ENCODE measurements around the gene ITPRIPL2. TPM values are rescaled to one million over a fixed set of nuclear protein-coding genes. Genes with fewer than 3 reads are reported as not detected.
A peak's percentile ranks its signal among the peaks of the same experiment; 100 is the strongest.

The ITPRIPL2 gene
- total and polyA plus RNA-seq, 2 of the 4 experiments (the other 2 are of a cell fraction) = 9.2 to 11.1 TPM

- Histone ChIP-seq H3K4ac (ENCODE audit: low read depth, low read length) (peak overlapping the region; percentile 78), H2AK9ac (replicated peaks; ENCODE audit: low read depth, low read length, poor library complexity) (peak overlapping the region; percentile 31), H3K9me1 (ENCODE audit: insufficient read depth, low read length) (no peaks in the 10 kb centered on the region), H3K36me3 (ENCODE audit: control insufficient read depth, insufficient read depth, low read length) (no peaks in the 10 kb centered on the region), H3K4me3 (ENCODE audit: insufficient read depth, low read depth, low read length) (peak overlapping the region; percentile 41), H4K91ac (ENCODE audit: insufficient read depth, low read depth, low read length) (peak overlapping the region; percentile 37; the same call in 1 of the 2 replicates), H3K4me2 (ENCODE audit: low read depth, low read length) (peak overlapping the region; percentile 85), H2BK120ac (ENCODE audit: low read depth, low read length) (peak overlapping the region; percentile 60), H4K8ac (ENCODE audit: low read depth in 2 of 2, low read length in 2 of 2) (peak overlapping the region; percentile 23 to 90; a peak in 2 of 4 replicates), H3K9me3 (ENCODE audit: control insufficient read depth, insufficient read depth, low read length) (no peaks in the 10 kb centered on the region), H2AFZ (replicated peaks; ENCODE audit: low read length, poor library complexity) (peak overlapping the region; percentile 86), H3K4me1 (ENCODE audit: control insufficient read depth, insufficient read depth, low read length) (peaks cover 2% of the 10 kb centered on the region), H2BK5ac (ENCODE audit: low read depth, low read length, poor library complexity, severe bottlenecking) (no peak overlapping the region), H2BK15ac (ENCODE audit: low read depth, low read length) (no peak overlapping the region; the same call in 2 of the 3 replicates), H2AK5ac (ENCODE audit: low read depth, low read length) (no peak overlapping the region; the same call in 1 of the 2 replicates), H3K9ac (ENCODE audit: low read depth, low read length) (peak overlapping the region; percentile 50), H3K27me3 (ENCODE audit: control insufficient read depth, insufficient read depth, low read length) (no peaks in the 10 kb centered on the region), H3K14ac (replicated peaks; ENCODE audit: low read depth, low read length) (peak overlapping the region; percentile 73), H3K27ac (ENCODE audit: insufficient read depth, low read length) (peak overlapping the region; percentile 0; the same call in 1 of the 2 replicates), H3K23ac (ENCODE audit: low read depth, low read length) (peak overlapping the region; percentile 86; the same call in 1 of the 2 replicates), H3K56ac (ENCODE audit: extremely low read depth, insufficient read depth, low read length) (peak overlapping the region; percentile 76; the same call in 1 of the 2 replicates), H3K18ac (ENCODE audit: low read depth, low read length) (no peak overlapping the region), H4K20me1 (ENCODE audit: insufficient read depth, low read length) (no peaks in the 10 kb centered on the region), H3K79me1 (ENCODE audit: low read depth in 1 of 2, low read length in 2 of 2) (no peaks in the 10 kb centered on the region), H2BK20ac (ENCODE audit: low read depth, low read length) (peak overlapping the region; percentile 38; the same call in 1 of the 2 replicates), H4K5ac (ENCODE audit: low read depth, low read length) (peak overlapping the region; percentile 3; the same call in 1 of the 2 replicates)
- intact Hi-C loops (cut with micrococcal nuclease) = loop anchor here (1.0 to 5.0 kb wide), 6 partner anchors 27 to 436 kb away; partner anchors contain the start of genes CCP110, GDE1 and ITPRIPL2
- ATAC-seq (ENCODE audit: low read depth) (peak; percentile 99), DNase-seq (peak; percentile 91)
- BruUV-seq (replicated peaks) = no TSS peak
- in situ Hi-C loops (cut with MboI; ENCODE audit: low sequenced_read_pairs) = loop anchor here (5.0 kb wide), 2 partner anchors 291 to 416 kb away; no protein-coding TSS in a partner anchor
- dilution Hi-C loops (cut with HindIII; ENCODE audit: low sequenced_read_pairs, unreplicated experiment) = no loop called here
- POLR2A ChIA-PET (ENCODE audit: unreplicated experiment) = no interaction called here
- TF ChIP-seq POLR2A (IDR thresholded peaks at IDR 0.05; ENCODE audit: low read depth, low read length) (peak; percentile 51; the same call in 1 of the 2 replicates), MAFK (IDR thresholded peaks at IDR 0.05; ENCODE audit: low read depth, low read length) (no peak), CHD1 (IDR thresholded peaks at IDR 0.05; ENCODE audit: low read depth, low read length) (no peak), CEBPB (IDR thresholded peaks at IDR 0.05; ENCODE audit: low read depth, low read length) (peak; percentile 91), SMC3 (IDR thresholded peaks at IDR 0.05; ENCODE audit: low read depth, low read length) (peak; percentile 99), MAZ (IDR thresholded peaks at IDR 0.05; ENCODE audit: borderline replicate concordance, low read depth, low read length) (0 out of 2 replicates have a peak, but pooled peaks have one; percentile 21), MXI1 (IDR thresholded peaks at IDR 0.05; ENCODE audit: borderline replicate concordance, low read depth, low read length) (peak; percentile 61; the same call in 1 of the 2 replicates), NFE2L2 (IDR thresholded peaks at IDR 0.05; ENCODE audit: low read depth, low read length) (no peak), FOS (IDR thresholded peaks at IDR 0.05; ENCODE audit: low read depth, low read length) (no peak), RAD21 (IDR thresholded peaks at IDR 0.05; ENCODE audit: low read length) (peak; percentile 99), BHLHE40 (IDR thresholded peaks at IDR 0.05; ENCODE audit: low read depth, low read length) (peak; percentile 57)
- TF ChIP-seq, protein P1, sequence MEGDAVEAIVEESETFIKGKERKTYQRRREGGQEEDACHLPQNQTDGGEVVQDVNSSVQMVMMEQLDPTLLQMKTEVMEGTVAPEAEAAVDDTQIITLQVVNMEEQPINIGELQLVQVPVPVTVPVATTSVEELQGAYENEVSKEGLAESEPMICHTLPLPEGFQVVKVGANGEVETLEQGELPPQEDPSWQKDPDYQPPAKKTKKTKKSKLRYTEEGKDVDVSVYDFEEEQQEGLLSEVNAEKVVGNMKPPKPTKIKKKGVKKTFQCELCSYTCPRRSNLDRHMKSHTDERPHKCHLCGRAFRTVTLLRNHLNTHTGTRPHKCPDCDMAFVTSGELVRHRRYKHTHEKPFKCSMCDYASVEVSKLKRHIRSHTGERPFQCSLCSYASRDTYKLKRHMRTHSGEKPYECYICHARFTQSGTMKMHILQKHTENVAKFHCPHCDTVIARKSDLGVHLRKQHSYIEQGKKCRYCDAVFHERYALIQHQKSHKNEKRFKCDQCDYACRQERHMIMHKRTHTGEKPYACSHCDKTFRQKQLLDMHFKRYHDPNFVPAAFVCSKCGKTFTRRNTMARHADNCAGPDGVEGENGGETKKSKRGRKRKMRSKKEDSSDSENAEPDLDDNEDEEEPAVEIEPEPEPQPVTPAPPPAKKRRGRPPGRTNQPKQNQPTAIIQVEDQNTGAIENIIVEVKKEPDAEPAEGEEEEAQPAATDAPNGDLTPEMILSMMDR (conservative IDR thresholded peaks at IDR 0.05; ENCODE audit: low read depth, low read length) = peak; percentile 99
- TF ChIP-seq, protein P2, sequence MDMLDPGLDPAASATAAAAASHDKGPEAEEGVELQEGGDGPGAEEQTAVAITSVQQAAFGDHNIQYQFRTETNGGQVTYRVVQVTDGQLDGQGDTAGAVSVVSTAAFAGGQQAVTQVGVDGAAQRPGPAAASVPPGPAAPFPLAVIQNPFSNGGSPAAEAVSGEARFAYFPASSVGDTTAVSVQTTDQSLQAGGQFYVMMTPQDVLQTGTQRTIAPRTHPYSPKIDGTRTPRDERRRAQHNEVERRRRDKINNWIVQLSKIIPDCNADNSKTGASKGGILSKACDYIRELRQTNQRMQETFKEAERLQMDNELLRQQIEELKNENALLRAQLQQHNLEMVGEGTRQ (IDR thresholded peaks at IDR 0.05; ENCODE audit: low read depth, low read length) = peak; percentile 89
- 1% methylated on average over 15 of the region's 52 CpGs; no CpG with 5 or more reads in 1 of the 2 experiments for WGBS, 2 experiments (ENCODE audit: extremely low coverage in 2 of 2, insufficient read length in 1 of 2)
- CTCF ChIA-PET = interaction anchor here (0.5 to 2.1 kb wide), 16 partner anchors 14 to 1602 kb away, joined by 3 to 7 read pairs (median 3); partner anchors contain the start of gene ITPRIPL2
These were observed 27.2 kb upstream of the ITPRIPL2 start for GRCh38 chr16:19086322-19087199.
